GM12878 (cell line): ENCODE data around the gene NOS3.

Experiments used
- BCL11A ChIP-seq: IDR thresholded peaks from 2 replicates; pipeline ENCODE4 v1.6.1; 2011; ENCODE audit warnings: low read depth, low read length
- CTCF ChIP-seq, 3 experiments: IDR thresholded peaks in 2 of 3; conservative IDR thresholded peaks in 1 of 3; 2 replicates each; pipeline ENCODE4 v1.5.1; 2011; ENCODE audit warnings: low read depth in 3 of 3, low read length in 3 of 3, mild to moderate bottlenecking in 3 of 3, control low read depth in 2 of 3, moderate library complexity in 2 of 3, inconsistent platforms in 1 of 3, mixed read lengths in 1 of 3; ENCODE audit not compliant: control insufficient read depth in 2 of 3, insufficient read depth in 1 of 3; ENCODE audit errors: extremely low read depth in 1 of 3
- GABPA ChIP-seq: IDR thresholded peaks from 2 replicates; pipeline ENCODE4 v1.6.1; 2014; ENCODE audit warnings: antibody characterized with exemption, low read depth, mild to moderate bottlenecking, inconsistent platforms
- REST ChIP-seq: IDR thresholded peaks from 2 replicates; pipeline ENCODE4 v1.6.1; 2012; ENCODE audit warnings: mild to moderate bottlenecking, low read depth, low read length
- TAF1 ChIP-seq: IDR thresholded peaks from 2 replicates; pipeline ENCODE4 v1.6.1; 2011; ENCODE audit warnings: mild to moderate bottlenecking, low read depth, low read length, borderline replicate concordance
- TCF12 ChIP-seq: IDR thresholded peaks from 2 replicates; pipeline ENCODE4 v1.6.1; 2011; ENCODE audit warnings: low read depth, mild to moderate bottlenecking, low read length

- TF ChIP-seq TCF12 (no peak), BCL11A (no peak), CTCF (IDR thresholded peaks at IDR 0.05 in 2 of 3, conservative IDR thresholded peaks at IDR 0.05 in 1 of 3; ENCODE audit: control insufficient read depth in 2 of 3, extremely low read depth in 1 of 3, insufficient read depth in 1 of 3, low read depth in 3 of 3, low read length in 3 of 3) (no peak), GABPA (no peak), REST (no peak), TAF1 (no peak)
Observed at GRCh38 chr7:151020231-151020630, 29.4 kb downstream of the NOS3 start.
